CD14-positive monocyte (primary cell): Measurements from ENCODE around the gene TNFSF9. TPM values are rescaled to one million over a fixed set of nuclear protein-coding genes. Genes with fewer than 3 reads are reported as not detected.
"Not testable (repeated sequence)": the region's sequence is repeated elsewhere in the genome, so short reads cannot be mapped to it uniquely, and the experiment has no call there.

Experiments used
- DNase-seq, 3 donors: peaks; one replicate each; pipeline ENCODE4 v3.0.0-alpha.2; 2011 to 2022
- H2AFZ ChIP-seq: 2 replicates; pipeline ENCODE4 v1.6.0; 2012; ENCODE audit warnings: mild to moderate bottlenecking, low read depth, low read length, inconsistent platforms; ENCODE audit not compliant: insufficient read depth, poor library complexity, severe bottlenecking
- H3K27ac ChIP-seq, 2 donors: 1 replicate in 1 of 2; 2 replicates in 1 of 2; pipeline ENCODE4 v1.5.1; 2012 to 2013; ENCODE audit warnings: low read length in 2 of 2, control low read depth in 1 of 2, inconsistent platforms in 1 of 2, low read depth in 1 of 2, mild to moderate bottlenecking in 1 of 2
- H3K27me3 ChIP-seq, 2 donors: one replicate each; pipeline versions ENCODE4 v1.6.0 to v1.6.1; 2011 to 2013; ENCODE audit warnings: low read length in 2 of 2; ENCODE audit not compliant: control insufficient read depth in 2 of 2, insufficient read depth in 2 of 2
- H3K36me3 ChIP-seq, 2 donors: replicated peaks in 1 of 2; 1 replicate in 1 of 2; 2 replicates in 1 of 2; pipeline versions ENCODE4 v1.5.1 to v1.6.1; 2012 to 2013; ENCODE audit warnings: low read length in 2 of 2, control low read depth in 1 of 2, inconsistent platforms in 1 of 2, mild to moderate bottlenecking in 1 of 2; ENCODE audit not compliant: insufficient read depth in 2 of 2, control insufficient read depth in 1 of 2
- H3K4me1 ChIP-seq, 2 donors: 1 replicate in 1 of 2; 2 replicates in 1 of 2; pipeline versions ENCODE4 v1.5.1 to v1.6.1; 2012 to 2013; ENCODE audit warnings: low read length in 2 of 2, control low read depth in 1 of 2, inconsistent platforms in 1 of 2, mild to moderate bottlenecking in 1 of 2, moderate library complexity in 1 of 2; ENCODE audit not compliant: insufficient read depth in 2 of 2, control insufficient read depth in 1 of 2
- H3K4me2 ChIP-seq: replicated peaks from 2 replicates; pipeline ENCODE3; 2012; ENCODE audit warnings: low read length, moderate library complexity, mild to moderate bottlenecking; ENCODE audit not compliant: poor library complexity, severe bottlenecking; ENCODE audit errors: extremely low read depth
- H3K4me3 ChIP-seq, 3 experiments: fragments of 200-600 bp in 1 of 3; sonication (generic) in 1 of 3; replicated peaks in 1 of 3; 1 replicate in 2 of 3; 2 replicates in 1 of 3; pipeline ENCODE4 v1.5.1; 2011 to 2013; ENCODE audit warnings: low read length in 3 of 3, mild to moderate bottlenecking in 3 of 3, control low read depth in 2 of 3, low read depth in 2 of 3, inconsistent platforms in 1 of 3, moderate library complexity in 1 of 3
- H3K79me2 ChIP-seq: 2 replicates; pipeline ENCODE4 v1.6.0; 2012; ENCODE audit warnings: mild to moderate bottlenecking, control low read depth, inconsistent platforms, low read length, moderate library complexity; ENCODE audit not compliant: insufficient read depth
- H3K9ac ChIP-seq: 2 replicates; pipeline ENCODE4 v1.6.0; 2017; ENCODE audit warnings: low read length, mild to moderate bottlenecking; ENCODE audit not compliant: insufficient read depth, poor library complexity, severe bottlenecking
- H3K9me3 ChIP-seq, 2 donors: replicated peaks in 1 of 2; 1 replicate in 1 of 2; 2 replicates in 1 of 2; pipeline versions ENCODE4 v1.5.1 to v1.6.1; 2012 to 2013; ENCODE audit warnings: low read length in 2 of 2, control low read depth in 1 of 2; ENCODE audit not compliant: control insufficient read depth in 1 of 2, insufficient read depth in 1 of 2
- H4K20me1 ChIP-seq: 2 replicates; pipeline ENCODE4 v1.6.0; 2012; ENCODE audit warnings: mild to moderate bottlenecking, low read length, control low read depth, moderate library complexity; ENCODE audit not compliant: insufficient read depth
- H3K27ac Mint-ChIP-seq, 7 donors: one replicate each; pipeline ENCODE4 v1.8.0; 2020; ENCODE audit warnings: mild to moderate bottlenecking in 7 of 7, mixed read lengths in 7 of 7, moderate library complexity in 6 of 7, inconsistent platforms in 2 of 7
- H3K27me3 Mint-ChIP-seq, 3 donors: one replicate each; pipeline ENCODE4 v1.8.0; 2021 to 2022; ENCODE audit warnings: low read depth in 3 of 3, mild to moderate bottlenecking in 3 of 3, mixed read lengths in 3 of 3, moderate library complexity in 3 of 3, inconsistent platforms in 1 of 3
- H3K36me3 Mint-ChIP-seq, 2 donors: one replicate each; pipeline ENCODE4 v1.8.0; 2020; ENCODE audit warnings: mixed read lengths in 2 of 2, inconsistent platforms in 1 of 2, mild to moderate bottlenecking in 1 of 2
- H3K4me1 Mint-ChIP-seq: one replicate; pipeline ENCODE4 v1.8.0; 2020; ENCODE audit warnings: mild to moderate bottlenecking, mixed read lengths
- H3K4me3 Mint-ChIP-seq, 2 donors: one replicate each; pipeline ENCODE4 v1.8.0; 2020; ENCODE audit warnings: mild to moderate bottlenecking in 2 of 2, mixed read lengths in 2 of 2, moderate library complexity in 1 of 2
- H3K9me3 Mint-ChIP-seq, 7 donors: one replicate each; pipeline ENCODE4 v1.8.0; 2020 to 2022; ENCODE audit warnings: mixed read lengths in 7 of 7, mild to moderate bottlenecking in 6 of 7, moderate library complexity in 6 of 7, inconsistent platforms in 2 of 7
- CTCF ChIP-seq: fragments of 200-600 bp; IDR thresholded peaks from one replicate; pipeline ENCODE4 v1.8.0; 2022; ENCODE audit warnings: antibody characterized with exemption, mild to moderate bottlenecking
- WGBS: methylation state at CpG from one replicate; pipeline ENCODE4 v1.1.5; 2013; ENCODE audit warnings: missing lambda C conversion rate; ENCODE audit not compliant: insufficient coverage; 5-methylcytosine and 5-hydroxymethylcytosine counted together
- intact Hi-C, 2 donors: fragments of 100-400 bp; cut with micrococcal nuclease; formaldehyde crosslinking; loops; one replicate each; pipeline versions ENCODE4 v1.15.0 to v1.15.1; 2023
- polyA plus RNA-seq, 3 donors: library from polyadenylated mRNA; depleted of rRNA in 1 of 3; unstranded in 2 of 3; stranded (reverse) in 1 of 3; fragments of 300-500 nt in 2 of 3; fragments of >200 nt in 1 of 3; fragmentation: Illumina TruSeq in 2 of 3; gene quantifications; 1 replicate in 2 of 3; 2 replicates in 1 of 3; pipeline ENCODE4 v1.2.3, GENCODE V29; 2012 to 2021

The TNFSF9 gene
- polyA plus RNA-seq, 3 donors, result 3.7 to 4.9 (median 4.3) TPM

- Histone ChIP-seq H3K4me1 (peaks cover 32 to 38% of the 10 kb centered on the region in 2 donors), H3K79me2 (no peaks in the 10 kb centered on the region), H3K27ac (no peak overlapping the region), H3K9ac (no peak overlapping the region), H4K20me1 (no peaks in the 10 kb centered on the region), H3K4me2 (no peak overlapping the region), H3K9me3 (no peaks in the 10 kb centered on the region), H2AFZ (no peak overlapping the region), H3K27me3 (peaks cover 0 to 5% of the 10 kb centered on the region in 2 donors), H3K36me3 (no peaks in the 10 kb centered on the region), H3K4me3 (no peak overlapping the region)
- Mint-ChIP-seq H3K4me3 (no peak overlapping the region), H3K27me3 (peaks cover 5 to 6% (median 5%) of the 10 kb centered on the region in 3 donors), H3K9me3 (peaks cover 0 to 3% (median 0%) of the 10 kb centered on the region in 7 donors), H3K27ac (peak overlapping the region in 1 of 7 donors; percentile 13), H3K4me1 (peaks cover 21% of the 10 kb centered on the region), H3K36me3 (no peaks in the 10 kb centered on the region)
- TF ChIP-seq CTCF, result no peak
- intact Hi-C loops, result loop anchor here (5.0 kb wide), 1 partner anchor 47 kb away; the partner anchor contains the start of gene TNFSF9 (in 2 of the 2)
- DNase-seq, result no peak
- 79% methylated on average over 2 of the region's 7 CpGs for WGBS
Measured at GRCh38 chr19:6579450-6580178, 48.8 kb downstream of the TNFSF9 start.

GRCh38 chr19:6580313-6580712 lies 49.5 kb downstream of the TNFSF9 start:
- Mint-ChIP-seq H3K4me1 (peaks cover 22% of the 10 kb centered on the region), H3K27ac (peak overlapping the region in 1 of 7 donors; percentile 40), H3K27me3 (peaks cover 6 to 7% (median 7%) of the 10 kb centered on the region in 3 donors), H3K36me3 (no peaks in the 10 kb centered on the region), H3K9me3 (peaks cover 0 to 3% (median 0%) of the 10 kb centered on the region in 7 donors), H3K4me3 (no peak overlapping the region)
- Histone ChIP-seq H3K4me3 (no peak overlapping the region), H3K4me1 (peaks cover 35 to 41% of the 10 kb centered on the region in 2 donors), H4K20me1 (no peaks in the 10 kb centered on the region), H3K79me2 (no peaks in the 10 kb centered on the region), H3K27me3 (peaks cover 0 to 5% of the 10 kb centered on the region in 2 donors), H3K4me2 (no peak overlapping the region), H2AFZ (no peak overlapping the region), H3K27ac (no peak overlapping the region), H3K9me3 (no peaks in the 10 kb centered on the region), H3K9ac (no peak overlapping the region), H3K36me3 (no peaks in the 10 kb centered on the region)
- peak in 2 of 3 donors; percentile 37 to 72 for DNase-seq
- intact Hi-C loops, result no loop called here
- TF ChIP-seq CTCF, result no peak
- no CpG with 5 or more reads among the region's 8 CpGs for WGBS

- H3K36me3 ChIP-seq, H3K9me3 ChIP-seq, intact Hi-C loops, DNase-seq, H2AFZ ChIP-seq, H3K4me3 Mint-ChIP-seq, H3K9ac ChIP-seq, H3K27ac ChIP-seq, H3K4me3 ChIP-seq, H3K36me3 Mint-ChIP-seq, H3K27ac Mint-ChIP-seq, H3K79me2 ChIP-seq, H3K9me3 Mint-ChIP-seq, H3K4me2 ChIP-seq, H4K20me1 ChIP-seq: not testable (repeated sequence)
- Mint-ChIP-seq H3K4me1 (peaks cover 41% of the 10 kb centered on the region), H3K27me3 (peaks cover 30 to 31% (median 30%) of the 10 kb centered on the region in 3 donors)
- H3K27me3 ChIP-seq, result peaks cover 17 to 25% of the 10 kb centered on the region in 2 donors
- 70% methylated on average over 7 of the region's 16 CpGs for WGBS
- H3K4me1 ChIP-seq, result peaks cover 21 to 36% of the 10 kb centered on the region in 2 donors
Measured at GRCh38 chr19:6582515-6583484, 52.0 kb downstream of the TNFSF9 start.
